H9 (cell line): Measurements from ENCODE around the gene COL23A1. TPM values are rescaled to one million over a fixed set of nuclear protein-coding genes. Genes with fewer than 3 reads are reported as not detected.
A peak's percentile ranks its signal among the peaks of the same experiment; 100 is the strongest.

Experiments
- DNase-seq: peaks from one replicate; pipeline ENCODE4 v3.0.0-alpha.2; 2017
- H2AFZ ChIP-seq: one replicate; pipeline ENCODE4 v1.6.1; 2013; ENCODE audit warnings: mild to moderate bottlenecking, low read length, control low read depth, moderate library complexity
- H2AK5ac ChIP-seq: 2 replicates; pipeline ENCODE4 v1.6.1; 2013; ENCODE audit warnings: low read length, control low read depth, mixed read lengths; ENCODE audit not compliant: insufficient read length
- H2BK120ac ChIP-seq: one replicate; pipeline ENCODE4 v1.6.1; 2013; ENCODE audit warnings: low read depth, mild to moderate bottlenecking, low read length, control low read depth, inconsistent platforms; ENCODE audit not compliant: poor library complexity, severe bottlenecking
- H2BK12ac ChIP-seq: 2 replicates; pipeline ENCODE4 v1.6.1; 2013; ENCODE audit warnings: low read length, control low read depth, mixed read lengths, low read depth; ENCODE audit not compliant: insufficient read length
- H2BK15ac ChIP-seq: 2 replicates; pipeline ENCODE4 v1.6.1; 2013; ENCODE audit warnings: low read depth, low read length, control low read depth
- H2BK20ac ChIP-seq: one replicate; pipeline ENCODE4 v1.6.1; 2013; ENCODE audit warnings: low read depth, mild to moderate bottlenecking, low read length, control low read depth, inconsistent platforms; ENCODE audit not compliant: poor library complexity, severe bottlenecking
- H2BK5ac ChIP-seq: 2 replicates; pipeline ENCODE4 v1.6.1; 2013; ENCODE audit warnings: low read length, control low read depth, mixed read lengths; ENCODE audit not compliant: insufficient read length
- H3K14ac ChIP-seq: 2 replicates; pipeline ENCODE4 v1.6.1; 2013; ENCODE audit warnings: low read length, control low read depth; ENCODE audit not compliant: insufficient read depth
- H3K18ac ChIP-seq: 2 replicates; pipeline ENCODE4 v1.6.1; 2013; ENCODE audit warnings: low read depth, mild to moderate bottlenecking, mixed read lengths, low read length, control low read depth; ENCODE audit not compliant: insufficient read length
- H3K23ac ChIP-seq: 2 replicates; pipeline ENCODE4 v1.6.1; 2013; ENCODE audit warnings: low read length, control low read depth, mixed read lengths, low read depth; ENCODE audit not compliant: insufficient read length
- H3K23me2 ChIP-seq: 2 replicates; pipeline ENCODE4 v1.6.1; 2013; ENCODE audit warnings: low read depth, mild to moderate bottlenecking, mixed read lengths, low read length, control low read depth; ENCODE audit not compliant: insufficient read length, poor library complexity, severe bottlenecking
- H3K27ac ChIP-seq: 2 replicates; pipeline ENCODE4 v1.5.1; 2013; ENCODE audit warnings: low read length, control low read depth, mixed read lengths, low read depth; ENCODE audit not compliant: insufficient read length
- H3K27me3 ChIP-seq: 2 replicates; pipeline ENCODE4 v1.6.1; 2013; ENCODE audit warnings: low read length, control low read depth, inconsistent platforms; ENCODE audit not compliant: insufficient read depth
- H3K4ac ChIP-seq: 2 replicates; pipeline ENCODE4 v1.6.1; 2013; ENCODE audit warnings: low read depth, mild to moderate bottlenecking, control low read depth, inconsistent platforms, low read length, moderate library complexity
- H3K4me1 ChIP-seq: 2 replicates; pipeline ENCODE4 v1.6.1; 2013; ENCODE audit warnings: low read length, control low read depth, inconsistent platforms; ENCODE audit not compliant: insufficient read depth
- H3K4me2 ChIP-seq: 2 replicates; pipeline ENCODE4 v1.6.1; 2013; ENCODE audit warnings: low read length, control low read depth, mixed read lengths; ENCODE audit not compliant: insufficient read length, insufficient read depth
- H3K56ac ChIP-seq: 2 replicates; pipeline ENCODE4 v1.6.1; 2013; ENCODE audit warnings: low read depth, mild to moderate bottlenecking, mixed read lengths, low read length, control low read depth; ENCODE audit not compliant: insufficient read length
- H3K79me1 ChIP-seq: 2 replicates; pipeline ENCODE4 v1.6.1; 2013; ENCODE audit warnings: low read depth, mild to moderate bottlenecking, moderate library complexity, low read length, control low read depth, inconsistent platforms; ENCODE audit not compliant: insufficient read depth, poor library complexity, severe bottlenecking
- H3K79me2 ChIP-seq: 2 replicates; pipeline ENCODE4 v1.6.1; 2013; ENCODE audit warnings: low read length, control low read depth, inconsistent platforms; ENCODE audit not compliant: insufficient read depth
- H3K9ac ChIP-seq: 2 replicates; pipeline ENCODE4 v1.6.1; 2013; ENCODE audit warnings: low read length, control low read depth, mixed read lengths; ENCODE audit not compliant: insufficient read length; ENCODE audit errors: extremely low read depth
- H3K9me3 ChIP-seq: one replicate; pipeline ENCODE4 v1.6.1; 2013; ENCODE audit warnings: low read depth, low read length, inconsistent platforms; ENCODE audit not compliant: control insufficient read depth
- H3T11ph ChIP-seq: one replicate; pipeline ENCODE4 v1.6.1; 2013; ENCODE audit warnings: mild to moderate bottlenecking, low read length, control low read depth, inconsistent platforms
- H4K20me1 ChIP-seq: one replicate; pipeline ENCODE4 v1.6.1; 2013; ENCODE audit not compliant: control insufficient read depth, insufficient read length, insufficient read depth
- H4K5ac ChIP-seq: 2 replicates; pipeline ENCODE4 v1.6.1; 2013; ENCODE audit warnings: low read depth, mild to moderate bottlenecking, mixed read lengths, low read length, control low read depth; ENCODE audit not compliant: insufficient read length
- H4K8ac ChIP-seq: replicated peaks from 2 replicates; pipeline ENCODE4 v1.6.1; 2013; ENCODE audit warnings: low read length, control low read depth, mixed read lengths, low read depth; ENCODE audit not compliant: insufficient read length
- H4K91ac ChIP-seq: 2 replicates; pipeline ENCODE4 v1.6.1; 2013; ENCODE audit warnings: low read depth, mild to moderate bottlenecking, moderate library complexity, mixed read lengths, low read length, control low read depth; ENCODE audit not compliant: insufficient read length
- H3K27ac Mint-ChIP-seq, 3 experiments: 2 replicates in 2 of 3; 3 replicates in 1 of 3; pipeline ENCODE4 v1.8.0; 2020 to 2021; ENCODE audit warnings: mixed read lengths in 3 of 3, mild to moderate bottlenecking in 1 of 3, moderate library complexity in 1 of 3
- H3K27me3 Mint-ChIP-seq: 2 replicates; pipeline ENCODE4 v1.8.0; 2021; ENCODE audit warnings: low read depth, mild to moderate bottlenecking, moderate library complexity, mixed read lengths
- H3K36me3 Mint-ChIP-seq, 3 experiments: 2 replicates in 2 of 3; 3 replicates in 1 of 3; pipeline ENCODE4 v1.8.0; 2020 to 2021; ENCODE audit warnings: low read depth in 3 of 3, mixed read lengths in 3 of 3; ENCODE audit not compliant: insufficient read depth in 1 of 3
- H3K4me1 Mint-ChIP-seq, 2 experiments: 2 replicates each; pipeline ENCODE4 v1.8.0; 2020; ENCODE audit warnings: mixed read lengths in 2 of 2
- H3K4me3 Mint-ChIP-seq, 2 experiments: 2 replicates in 1 of 2; 3 replicates in 1 of 2; pipeline ENCODE4 v1.8.0; 2020 to 2021; ENCODE audit warnings: mild to moderate bottlenecking in 2 of 2, mixed read lengths in 2 of 2, moderate library complexity in 1 of 2
- H3K9me3 Mint-ChIP-seq, 2 experiments: 2 replicates in 1 of 2; 3 replicates in 1 of 2; pipeline ENCODE4 v1.8.0; 2020; ENCODE audit warnings: mild to moderate bottlenecking in 2 of 2, mixed read lengths in 2 of 2, moderate library complexity in 1 of 2
- WGBS: extraction: QIAGEN DNeasy Blood & Tissue Kit; methylation state at CpG from one replicate; pipeline ENCODE4 v1.1.7; 2013; ENCODE audit warnings: missing lambda C conversion rate, low lambda C conversion rate, mixed read lengths; ENCODE audit not compliant: insufficient read length; ENCODE audit errors: extremely low coverage; 5-methylcytosine and 5-hydroxymethylcytosine counted together
- total RNA-seq: library from RNA; stranded (reverse); gene quantifications from 2 replicates; pipeline ENCODE4 v1.2.1, GENCODE V29; 2021
- TF ChIP-seq, protein P1 (sequence below): fragments of 200-600 bp; sonication (generic); conservative IDR thresholded peaks from 3 replicates; pipeline ENCODE4 v1.8.0; 2021; ENCODE audit warnings: antibody characterized with exemption, mild to moderate bottlenecking

The COL23A1 gene
- total RNA-seq, 1 experiment from 2014 or later = 2.6 TPM

- Histone ChIP-seq H4K8ac (no peak overlapping the region), H3K23me2 (no peaks in the 10 kb centered on the region), H3K56ac (no peak overlapping the region), H3K9me3 (no peaks in the 10 kb centered on the region), H3K23ac (no peak overlapping the region), H2BK5ac (no peak overlapping the region), H4K91ac (no peak overlapping the region), H3K27ac (no peak overlapping the region), H2BK20ac (no peak overlapping the region), H3K9ac (no peak overlapping the region), H3K4me2 (no peak overlapping the region), H3K79me1 (no peaks in the 10 kb centered on the region), H4K5ac (no peak overlapping the region), H2BK12ac (no peak overlapping the region), H2BK120ac (no peak overlapping the region), H2AK5ac (no peak overlapping the region), H3K14ac (peak overlapping the region; percentile 41; the same call in 1 of the 2 replicates), H3K4me1 (no peaks in the 10 kb centered on the region; the same call in 1 of the 2 replicates), H3T11ph (no peak overlapping the region), H2BK15ac (no peak overlapping the region), H3K4ac (no peak overlapping the region), H4K20me1 (no peaks in the 10 kb centered on the region), H3K18ac (no peak overlapping the region), H3K79me2 (no peaks in the 10 kb centered on the region), H3K27me3 (no peaks in the 10 kb centered on the region), H2AFZ (no peak overlapping the region)
- TF ChIP-seq, protein P1, sequence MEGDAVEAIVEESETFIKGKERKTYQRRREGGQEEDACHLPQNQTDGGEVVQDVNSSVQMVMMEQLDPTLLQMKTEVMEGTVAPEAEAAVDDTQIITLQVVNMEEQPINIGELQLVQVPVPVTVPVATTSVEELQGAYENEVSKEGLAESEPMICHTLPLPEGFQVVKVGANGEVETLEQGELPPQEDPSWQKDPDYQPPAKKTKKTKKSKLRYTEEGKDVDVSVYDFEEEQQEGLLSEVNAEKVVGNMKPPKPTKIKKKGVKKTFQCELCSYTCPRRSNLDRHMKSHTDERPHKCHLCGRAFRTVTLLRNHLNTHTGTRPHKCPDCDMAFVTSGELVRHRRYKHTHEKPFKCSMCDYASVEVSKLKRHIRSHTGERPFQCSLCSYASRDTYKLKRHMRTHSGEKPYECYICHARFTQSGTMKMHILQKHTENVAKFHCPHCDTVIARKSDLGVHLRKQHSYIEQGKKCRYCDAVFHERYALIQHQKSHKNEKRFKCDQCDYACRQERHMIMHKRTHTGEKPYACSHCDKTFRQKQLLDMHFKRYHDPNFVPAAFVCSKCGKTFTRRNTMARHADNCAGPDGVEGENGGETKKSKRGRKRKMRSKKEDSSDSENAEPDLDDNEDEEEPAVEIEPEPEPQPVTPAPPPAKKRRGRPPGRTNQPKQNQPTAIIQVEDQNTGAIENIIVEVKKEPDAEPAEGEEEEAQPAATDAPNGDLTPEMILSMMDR = no peak
- no peak overlapping the region for H3K4me3 Mint-ChIP-seq
- whole genome bisulfite sequencing = no CpG with 5 or more reads among the region's 31 CpGs
- no peaks in the 10 kb centered on the region for H3K36me3 Mint-ChIP-seq
- H3K4me1 Mint-ChIP-seq = peaks cover 21 to 31% of the 10 kb centered on the region in 2 experiments
- peak overlapping the region in 2 of 3 experiments; percentile 32 to 58; a peak in 3 of 7 replicates for H3K27ac Mint-ChIP-seq
- H3K9me3 Mint-ChIP-seq = no peaks in the 10 kb centered on the region
- H3K27me3 Mint-ChIP-seq = peaks cover 5% of the 10 kb centered on the region
- DNase-seq = no peak
Observed at GRCh38 chr5:178324481-178325310, 265.5 kb downstream of the COL23A1 start.
